Endothelial cell of umbilical vein (primary cell): ENCODE results near the gene ZNF557. TPM values are rescaled to one million over a fixed set of nuclear protein-coding genes. Genes with fewer than 3 reads are reported as not detected.

ENCODE experiments used
- BruUV-seq: library from RNA; stranded (reverse); fragments of 400-500 nt; replicated peaks from 2 replicates; lab custom pipeline; 2021; lab: Mats Ljungman, UMichigan
- CTCF ChIA-PET: fragments of 300-600, 350-600 bp; sonication (Branson Sonifier 250); formaldehyde crosslinking; loops from one replicate; lab custom pipeline; 2021; ENCODE audit warnings: antibody characterized with exemption, inconsistent platforms; lab: Charles Lee
- POLR2A ChIA-PET: fragments of 300-600, 350-600 bp; sonication (Branson Sonifier 250); formaldehyde crosslinking; loops from one replicate; lab custom pipeline; 2021; ENCODE audit warnings: antibody characterized with exemption, inconsistent platforms; lab: Charles Lee
- DNase-seq: peaks from one replicate; pipeline ENCODE4 v3.0.0-alpha.2; 2011; ENCODE audit warnings: low read depth, low spot score
- FAIRE-seq: peaks from 2 replicates; lab custom pipeline; 2011; peaks lifted over from hg19 to GRCh38; lab: Jason Lieb, UNC
- H2AFZ ChIP-seq: 2 replicates; pipeline ENCODE4 v1.6.0; 2012; ENCODE audit warnings: low read depth, low read length, control low read depth, inconsistent platforms
- H3K27ac ChIP-seq: 2 replicates; pipeline ENCODE4 v1.5.1; 2011; ENCODE audit warnings: low read depth, mild to moderate bottlenecking, control low read depth, low read length, moderate library complexity; ENCODE audit not compliant: insufficient read depth
- H3K27me3 ChIP-seq, 2 experiments: 2 replicates each; pipeline versions ENCODE4 v1.6.0 to v1.6.1; 2011; ENCODE audit warnings: low read length in 2 of 2, mixed read lengths in 1 of 2; ENCODE audit not compliant: control insufficient read depth in 2 of 2, insufficient read depth in 2 of 2
- H3K36me3 ChIP-seq, 2 experiments: 2 replicates in 1 of 2; 3 replicates in 1 of 2; pipeline ENCODE4 v1.5.1; 2011; ENCODE audit warnings: low read length in 2 of 2, mild to moderate bottlenecking in 1 of 2, moderate library complexity in 1 of 2; ENCODE audit not compliant: control insufficient read depth in 2 of 2, insufficient read depth in 2 of 2; ENCODE audit errors: extremely low read depth in 1 of 2
- H3K4me1 ChIP-seq: 3 replicates; pipeline ENCODE4 v1.5.1; 2011; ENCODE audit warnings: mild to moderate bottlenecking, low read length; ENCODE audit not compliant: control insufficient read depth, insufficient read depth; ENCODE audit errors: extremely low read depth
- H3K4me2 ChIP-seq: 2 replicates; pipeline ENCODE4 v1.6.1; 2011; ENCODE audit warnings: low read length, control low read depth, mixed read lengths; ENCODE audit not compliant: insufficient read depth
- H3K4me3 ChIP-seq, 3 experiments: fragments of 200-600 bp in 1 of 3; sonication (generic), shearing (Covaris generic) in 1 of 3; replicated peaks in 1 of 3; 2 replicates each; pipeline ENCODE4 v1.5.1; 2011 to 2016; ENCODE audit warnings: control low read depth in 3 of 3, low read length in 3 of 3, mild to moderate bottlenecking in 2 of 3, inconsistent platforms in 1 of 3, low read depth in 1 of 3, moderate library complexity in 1 of 3; ENCODE audit not compliant: insufficient read depth in 1 of 3
- H3K79me2 ChIP-seq: 2 replicates; pipeline ENCODE4 v1.6.0; 2012; ENCODE audit warnings: low read length, inconsistent platforms; ENCODE audit not compliant: control insufficient read depth, insufficient read depth
- H3K9ac ChIP-seq: replicated peaks from 2 replicates; pipeline ENCODE3; 2011; ENCODE audit warnings: low read length, control low read depth; ENCODE audit not compliant: insufficient read depth; ENCODE audit errors: extremely low read depth
- H3K9me1 ChIP-seq: replicated peaks from 3 replicates; pipeline ENCODE4 v1.6.0; 2011; ENCODE audit warnings: mild to moderate bottlenecking, low read length; ENCODE audit not compliant: control insufficient read depth, insufficient read depth; ENCODE audit errors: extremely low read depth
- H3K9me3 ChIP-seq: replicated peaks from 2 replicates; pipeline ENCODE4 v1.5.1; 2012; ENCODE audit warnings: low read length, inconsistent platforms; ENCODE audit not compliant: control insufficient read depth, insufficient read depth
- H4K20me1 ChIP-seq: replicated peaks from 2 replicates; pipeline ENCODE3; 2011; ENCODE audit warnings: mild to moderate bottlenecking, low read length; ENCODE audit not compliant: control insufficient read depth, insufficient read depth; ENCODE audit errors: extremely low read depth
- CTCF ChIP-seq, 2 donors: IDR thresholded peaks; 1 replicate in 1 of 2; 2 replicates in 1 of 2; pipeline ENCODE4 v1.5.1; 2011; ENCODE audit warnings: low read length in 2 of 2, mild to moderate bottlenecking in 2 of 2, moderate library complexity in 2 of 2, control low read depth in 1 of 2, inconsistent platforms in 1 of 2, low read depth in 1 of 2; ENCODE audit not compliant: insufficient read depth in 1 of 2; ENCODE audit errors: extremely low read depth in 1 of 2
- EZH2 ChIP-seq: IDR thresholded peaks from 2 replicates; pipeline ENCODE4 v1.6.1; 2012; ENCODE audit warnings: borderline replicate concordance, low read depth, mild to moderate bottlenecking, moderate library complexity, low read length, inconsistent platforms; ENCODE audit not compliant: severe bottlenecking
- FOS ChIP-seq: IDR thresholded peaks from 2 replicates; pipeline ENCODE4 v1.6.1; 2011; ENCODE audit warnings: mild to moderate bottlenecking, low read length, moderate library complexity, borderline replicate concordance; ENCODE audit not compliant: insufficient read depth
- JUN ChIP-seq: IDR thresholded peaks from 2 replicates; pipeline ENCODE4 v1.6.1; 2011; ENCODE audit warnings: borderline replicate concordance, low read depth; ENCODE audit not compliant: insufficient read length, insufficient read depth
- MYC ChIP-seq: IDR thresholded peaks from one replicate; pipeline ENCODE4 v1.6.1; 2011; ENCODE audit warnings: mild to moderate bottlenecking, low read depth, low read length
- POLR2A ChIP-seq: IDR thresholded peaks from 2 replicates; pipeline ENCODE4 v1.6.1; 2012; ENCODE audit warnings: low read depth, mild to moderate bottlenecking, control low read depth, low read length
- POLR2AphosphoS5 ChIP-seq: IDR thresholded peaks from 2 replicates; pipeline ENCODE4 v1.6.1; 2012; ENCODE audit warnings: low read depth, mild to moderate bottlenecking, control low read depth, low read length, moderate library complexity; ENCODE audit not compliant: insufficient read depth
- dilution Hi-C: fragments of 300-500 bp; cut with MboI; formaldehyde crosslinking; loops from one replicate; pipeline ENCODE4 v1.15.0; 2019; ENCODE audit warnings: low sequenced_read_pairs; ENCODE audit not compliant: extremely low pct_ligation_motif_present
- intact Hi-C: fragments of 100-400 bp; cut with micrococcal nuclease; formaldehyde crosslinking; loops from one replicate; pipeline ENCODE4 v1.10.0; 2022
- polyA plus RNA-seq, 4 experiments: library from polyadenylated mRNA; depleted of rRNA in 3 of 4; stranded (reverse) in 3 of 4; unstranded in 1 of 4; fragments of >200 nt; gene quantifications; 2 replicates each; pipeline versions ENCODE4 v1.2.1 to v1.2.3, GENCODE V29; 2011 to 2012; ENCODE audit warnings: missing spikeins in 1 of 4
- total RNA-seq: library from RNA; stranded (reverse); gene quantifications from 2 replicates; pipeline ENCODE4 v1.2.3, GENCODE V29; 2021

Gene ZNF557
- total and polyA plus RNA-seq, 2 donors (not counting 3 experiments of a cell fraction or from before 2014, with no cell fraction given) = 1.9 to 8.0 TPM

GRCh38 chr19:7132054-7132453 lies 62.6 kb downstream of the ZNF557 start:
- Histone ChIP-seq H4K20me1 (no peaks in the 10 kb centered on the region), H2AFZ (no peak overlapping the region), H3K4me1 (peaks cover 4% of the 10 kb centered on the region), H3K9me1 (no peaks in the 10 kb centered on the region), H3K4me2 (no peak overlapping the region), H3K9ac (no peak overlapping the region), H3K4me3 (no peak overlapping the region), H3K27me3 (no peaks in the 10 kb centered on the region), H3K79me2 (no peaks in the 10 kb centered on the region), H3K27ac (no peak overlapping the region), H3K36me3 (peaks cover 0 to 4% of the 10 kb centered on the region in 2 experiments), H3K9me3 (no peaks in the 10 kb centered on the region)
- ChIA-PET CTCF (interaction anchor here (1.4 kb wide), 1 partner anchor 18 kb away, joined by 3 read pairs; no protein-coding TSS in a partner anchor), POLR2A (no interaction called here)
- dilution Hi-C loops (no loop called here), intact Hi-C loops (no loop called here)
- FAIRE-seq (no peak), DNase-seq (no peak)
- TF ChIP-seq EZH2 (no peak), POLR2AphosphoS5 (no peak), FOS (no peak), JUN (no peak), CTCF (IDR thresholded peaks at IDR 0.05; ENCODE audit: extremely low read depth in 1 of 2, insufficient read depth in 1 of 2, low read depth in 1 of 2, low read length in 2 of 2) (no peak), MYC (no peak), POLR2A (no peak)
- BruUV-seq = no TSS peak
